EL (cell line): ENCODE data around the gene RGS13.

Experiments
- DNase-seq: peaks from one replicate; pipeline ENCODE4 v3.0.0-alpha.2; 2016

Gene RGS13, protein sequence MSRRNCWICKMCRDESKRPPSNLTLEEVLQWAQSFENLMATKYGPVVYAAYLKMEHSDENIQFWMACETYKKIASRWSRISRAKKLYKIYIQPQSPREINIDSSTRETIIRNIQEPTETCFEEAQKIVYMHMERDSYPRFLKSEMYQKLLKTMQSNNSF

DNA sequence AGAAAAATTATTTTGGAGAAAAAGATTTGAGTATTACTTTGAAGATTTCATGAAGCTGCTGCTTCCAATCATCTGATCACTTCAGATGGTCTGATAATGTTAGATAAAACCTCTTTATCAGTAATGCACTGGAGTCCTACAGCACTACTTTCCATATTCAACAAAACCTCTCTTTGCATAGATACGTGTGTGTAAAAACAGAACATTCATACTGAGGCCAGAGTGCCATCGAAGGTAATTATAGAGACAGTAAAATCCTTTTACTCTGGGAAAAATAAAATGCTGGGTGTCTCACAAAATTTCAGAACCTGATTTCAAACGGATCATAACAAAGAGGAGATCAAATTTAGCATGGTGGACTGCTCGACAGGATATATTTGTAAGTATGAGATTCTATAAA lies at the start of gene RGS13:
RGS13 (plus strand) TSS at position 209 of the 400 bp plus-strand sequence. CDS start 8,188 bp downstream, outside the sequence.
- no peak for DNase-seq

DNA sequence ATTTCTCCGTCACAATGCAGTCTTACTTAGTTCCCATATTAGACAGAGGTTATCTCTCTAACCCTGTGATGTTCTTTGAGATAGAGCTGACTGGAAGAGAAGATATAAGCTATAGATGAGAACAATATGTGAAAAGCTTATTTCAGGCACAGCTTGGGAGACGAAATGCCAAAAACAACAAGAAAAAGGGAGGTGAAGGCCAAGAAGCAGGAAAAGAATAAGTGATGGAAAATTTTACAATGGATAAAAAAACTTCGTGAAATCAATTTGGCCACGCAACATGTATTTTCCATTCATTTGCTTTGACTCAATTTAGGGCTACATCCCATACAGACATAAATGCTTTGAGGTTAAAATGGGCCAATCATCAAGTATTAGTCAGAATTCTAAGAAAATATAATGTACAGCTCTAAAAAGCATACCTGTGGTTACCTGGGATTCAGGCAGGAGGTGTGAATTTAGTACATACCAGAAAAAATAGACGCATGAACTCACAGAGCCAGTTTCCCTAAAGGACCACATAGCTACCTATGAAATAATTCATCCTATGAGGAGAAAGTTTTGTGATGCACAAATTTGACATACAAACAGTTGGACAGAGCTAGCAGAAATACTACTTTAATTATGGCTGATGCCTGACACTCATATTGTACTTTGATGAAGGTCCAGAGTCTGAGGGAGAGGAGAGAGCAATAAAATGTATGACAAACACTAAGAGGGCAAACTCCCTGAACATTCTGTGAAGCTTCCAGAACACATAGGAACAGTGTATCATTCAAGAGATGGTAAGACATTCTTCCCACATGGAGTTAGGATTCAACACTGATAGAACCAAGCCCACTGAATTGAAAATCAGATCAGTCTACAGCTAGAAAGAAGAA lies 48.3 kb upstream of the RGS13 start:
- no peak for DNase-seq

DNA sequence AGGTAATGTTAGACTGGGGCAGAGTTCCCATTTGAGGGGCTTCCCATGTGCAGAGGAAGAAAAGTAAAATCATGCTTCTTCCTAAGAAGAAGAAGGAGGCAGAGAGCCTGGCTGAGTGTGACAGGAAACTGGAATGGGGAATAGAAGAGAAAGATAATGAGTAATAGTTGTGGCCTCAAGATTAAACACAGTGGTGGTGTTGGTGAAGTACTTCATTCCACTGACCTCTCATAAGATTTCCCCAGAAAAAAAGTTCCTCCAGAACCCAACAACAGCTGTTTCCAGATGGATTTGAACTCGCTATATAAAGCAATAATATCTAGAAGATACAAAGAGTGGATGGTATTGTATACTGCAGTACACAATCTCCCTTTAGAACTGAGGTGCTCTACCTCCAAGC lies 47.4 kb upstream of the RGS13 start:
- DNase-seq: peak; percentile 30

DNA sequence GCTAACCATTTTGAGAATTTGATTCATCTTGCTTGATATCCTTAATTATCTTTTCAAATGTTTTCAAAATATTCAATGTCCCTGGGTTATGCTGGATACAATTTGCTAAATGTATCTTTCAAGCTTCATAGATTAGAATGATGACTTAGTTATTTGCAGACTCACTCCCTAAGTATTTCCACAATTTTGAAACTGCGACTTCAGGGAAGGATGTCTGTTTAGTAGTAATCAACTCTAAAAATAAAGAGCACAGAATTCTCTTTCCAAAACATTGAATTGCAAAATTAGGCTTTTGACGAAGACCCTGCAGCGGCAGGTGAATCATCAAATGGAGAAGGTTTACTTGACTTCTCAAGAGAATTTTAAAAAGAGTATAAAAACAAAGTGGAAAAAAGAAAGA lies 46.1 kb upstream of the RGS13 start:
- DNase-seq: peak; percentile 28

DNA sequence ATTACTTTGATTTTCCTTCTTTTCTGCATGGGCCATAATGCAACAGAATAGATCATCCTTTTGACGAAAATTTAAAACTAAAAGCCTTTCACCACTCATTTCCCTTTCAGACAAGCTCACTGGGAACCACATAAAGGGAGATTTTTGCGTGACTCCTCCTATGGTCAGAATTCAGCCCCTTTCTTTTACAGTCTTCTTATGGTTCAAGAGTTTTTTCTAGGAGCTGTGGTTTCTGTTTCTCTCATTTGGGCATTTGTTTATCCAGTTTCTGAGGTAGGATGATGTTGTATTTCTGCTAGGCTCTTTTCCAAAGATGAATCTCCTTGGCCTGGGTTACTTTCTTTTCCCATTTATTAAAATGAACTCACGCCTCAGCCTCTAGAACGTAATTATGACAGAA lies 43.4 kb upstream of the RGS13 start:
- no peak for DNase-seq

DNA sequence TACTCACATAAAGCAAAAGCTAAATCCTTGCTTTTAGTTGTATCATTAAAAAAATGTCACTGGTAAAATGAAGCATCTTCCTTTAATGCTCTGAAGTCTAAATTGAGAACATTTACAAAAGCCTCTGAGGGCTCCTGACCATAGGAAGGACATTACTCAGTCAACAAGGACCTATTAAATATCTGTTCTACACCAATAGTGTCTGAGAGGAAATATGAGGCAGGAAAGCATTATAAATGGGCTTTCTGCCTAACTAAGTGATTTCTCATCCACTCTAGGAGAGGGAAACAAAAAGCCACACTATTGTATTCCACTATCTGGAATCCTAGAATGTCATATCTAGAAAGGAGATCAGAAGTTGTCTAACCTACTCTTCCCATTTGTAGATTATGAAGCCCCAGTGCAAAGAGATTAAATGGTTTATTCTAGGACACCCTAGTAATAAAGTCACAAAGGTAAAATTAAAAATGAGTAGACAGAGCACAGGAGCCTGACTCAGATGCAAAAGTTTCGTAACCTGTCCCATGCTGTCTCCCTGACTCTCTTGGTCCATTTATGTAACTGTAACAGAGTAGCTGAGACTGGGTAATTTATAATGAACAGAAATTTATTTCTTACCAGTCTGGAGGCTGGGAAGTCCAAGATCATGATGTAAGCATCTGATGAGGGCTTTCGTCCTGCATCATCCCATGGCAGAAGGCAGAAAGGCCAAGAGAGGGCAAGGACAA lies 42.8 kb upstream of the RGS13 start:
- no peak for DNase-seq

DNA sequence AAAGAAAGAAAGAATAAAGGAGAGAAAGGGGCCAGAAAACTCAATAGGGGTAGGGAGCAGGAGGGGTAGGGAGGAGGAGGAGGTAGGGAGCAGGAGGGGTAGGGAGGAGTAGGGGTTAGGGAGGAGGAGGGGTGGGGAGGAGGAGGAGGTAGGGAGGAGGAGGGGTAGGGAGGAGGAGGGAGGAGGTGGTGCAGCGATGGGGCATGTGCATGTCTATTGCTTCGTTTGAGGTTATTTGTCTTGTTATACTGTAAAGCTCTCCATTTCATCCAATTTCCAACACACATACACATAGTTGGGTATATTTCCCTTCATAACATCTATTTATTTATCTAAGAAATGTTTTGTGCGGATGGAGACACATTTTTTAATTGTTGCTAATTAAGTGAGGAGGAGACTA lies 40.6 kb upstream of the RGS13 start:
- DNase-seq: no peak

DNA sequence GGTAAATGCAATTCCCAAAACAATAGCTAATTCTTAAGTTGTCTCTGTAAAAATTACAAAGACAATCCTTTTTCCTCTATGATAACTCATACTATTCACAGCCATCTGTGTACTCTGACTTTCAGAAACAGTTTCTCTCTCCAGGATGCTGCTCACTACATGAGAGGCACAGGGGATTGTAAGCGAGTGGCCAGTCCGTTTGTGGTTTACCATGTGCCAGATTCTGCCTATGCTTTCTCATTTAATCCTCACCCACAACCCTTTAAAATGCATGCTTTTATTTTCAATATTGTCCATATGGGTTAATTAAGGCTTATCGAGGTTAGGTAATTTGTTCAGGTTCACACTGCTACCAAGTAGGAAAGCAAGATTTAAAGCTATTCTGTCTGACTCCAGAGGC lies 37.4 kb upstream of the RGS13 start:
- DNase-seq: no peak

DNA sequence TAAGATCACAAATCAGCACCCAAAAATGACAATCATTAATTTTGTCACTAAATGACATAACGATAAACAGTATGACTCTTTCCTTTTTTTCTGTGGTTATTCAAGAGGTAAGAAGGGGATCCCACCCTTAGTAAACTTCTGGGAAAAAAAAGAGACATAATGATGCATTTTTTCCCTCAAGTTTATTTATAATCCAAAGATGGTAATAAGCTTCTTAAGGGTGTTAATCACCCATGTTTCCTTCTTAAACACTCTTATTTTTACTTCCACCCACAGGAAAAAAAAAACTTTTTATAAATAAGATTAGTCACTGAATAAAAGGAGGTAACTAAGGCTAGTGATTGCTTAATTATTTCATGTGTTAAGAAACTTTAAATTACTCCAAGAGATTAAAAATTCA lies 35.7 kb upstream of the RGS13 start:
- DNase-seq: no peak

DNA sequence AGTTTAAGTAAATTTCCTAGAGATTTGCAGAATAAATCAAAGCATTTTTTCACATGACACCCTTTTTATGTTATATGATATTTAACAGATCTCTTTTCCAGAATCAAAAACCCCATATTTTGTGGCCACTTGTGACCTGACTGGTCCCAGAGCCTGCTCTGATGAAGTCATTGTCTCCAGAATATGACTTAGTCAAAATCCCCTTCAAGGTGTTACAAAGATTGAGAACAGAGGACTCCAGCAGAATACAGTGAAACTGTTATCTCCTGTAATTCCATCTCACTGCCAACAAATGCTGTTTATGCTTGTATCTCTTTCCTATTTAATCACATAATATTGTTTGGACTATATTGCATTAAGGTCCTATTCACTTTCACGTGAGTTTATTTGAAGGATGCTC lies 34.8 kb upstream of the RGS13 start:
- DNase-seq: no peak

DNA sequence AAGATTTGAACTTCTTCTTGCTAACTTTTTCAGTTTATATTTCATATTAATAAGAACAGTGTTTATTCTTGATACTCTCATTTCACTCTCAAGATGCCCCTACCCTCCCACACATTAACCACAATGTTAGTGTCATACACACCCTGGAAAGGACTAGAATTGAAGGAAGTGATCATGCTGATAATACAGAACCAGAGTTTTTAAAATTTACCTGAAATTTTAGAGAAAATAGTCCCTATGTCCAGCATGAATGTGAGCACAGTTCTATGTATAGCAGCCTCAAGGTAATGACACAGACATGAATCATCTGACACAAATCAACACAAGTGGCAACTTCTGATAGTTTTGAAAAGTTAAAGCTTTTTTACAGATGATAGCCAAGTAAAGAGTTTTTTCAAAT lies 34.4 kb upstream of the RGS13 start:
- peak; percentile 7 for DNase-seq

DNA sequence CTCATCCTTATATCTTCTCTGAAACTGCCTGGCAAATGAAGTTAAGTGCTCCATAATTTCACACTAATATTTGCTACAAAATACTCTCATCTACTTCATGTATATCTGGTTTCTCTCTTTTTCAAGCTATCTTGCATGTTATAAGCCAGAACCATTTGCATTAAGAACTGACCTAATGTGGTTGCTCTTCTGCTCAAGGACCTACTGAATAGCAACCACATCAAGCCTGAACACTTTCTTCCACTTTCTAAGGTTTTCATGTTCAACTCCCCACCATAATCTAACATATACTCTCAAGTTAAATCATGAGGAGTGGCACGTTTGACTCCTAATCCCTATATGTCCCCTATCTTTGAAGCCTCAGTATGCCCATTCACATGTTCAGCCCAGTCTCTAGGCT lies 33.2 kb upstream of the RGS13 start:
- no peak for DNase-seq

DNA sequence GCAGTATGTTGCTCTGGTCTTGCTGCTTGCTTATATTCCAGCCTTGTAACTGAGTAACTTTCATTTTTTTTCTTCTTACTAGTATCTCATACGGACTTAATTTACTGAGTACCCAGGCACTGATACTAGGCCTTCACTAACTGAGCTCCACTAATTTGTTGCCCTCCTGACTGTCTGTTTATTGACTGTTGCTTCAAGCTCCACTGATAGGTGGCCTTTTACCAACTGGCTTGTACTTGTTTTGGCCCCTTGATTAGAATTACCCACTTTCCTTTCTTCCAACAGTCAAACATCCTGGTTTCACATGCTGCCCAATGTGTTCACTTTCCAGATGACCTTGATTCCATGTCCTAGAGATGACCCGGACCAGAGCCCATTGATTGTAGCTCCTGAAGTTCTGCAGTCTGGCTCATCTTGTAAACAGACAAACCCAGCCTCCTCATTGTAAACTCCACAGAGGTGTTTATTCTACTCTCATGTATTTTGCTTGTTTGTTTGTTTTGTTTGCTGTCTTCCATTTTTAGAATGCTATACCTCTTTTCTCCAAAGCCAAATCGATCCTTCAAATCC lies 32.6 kb upstream of the RGS13 start:
- no peak for DNase-seq

DNA sequence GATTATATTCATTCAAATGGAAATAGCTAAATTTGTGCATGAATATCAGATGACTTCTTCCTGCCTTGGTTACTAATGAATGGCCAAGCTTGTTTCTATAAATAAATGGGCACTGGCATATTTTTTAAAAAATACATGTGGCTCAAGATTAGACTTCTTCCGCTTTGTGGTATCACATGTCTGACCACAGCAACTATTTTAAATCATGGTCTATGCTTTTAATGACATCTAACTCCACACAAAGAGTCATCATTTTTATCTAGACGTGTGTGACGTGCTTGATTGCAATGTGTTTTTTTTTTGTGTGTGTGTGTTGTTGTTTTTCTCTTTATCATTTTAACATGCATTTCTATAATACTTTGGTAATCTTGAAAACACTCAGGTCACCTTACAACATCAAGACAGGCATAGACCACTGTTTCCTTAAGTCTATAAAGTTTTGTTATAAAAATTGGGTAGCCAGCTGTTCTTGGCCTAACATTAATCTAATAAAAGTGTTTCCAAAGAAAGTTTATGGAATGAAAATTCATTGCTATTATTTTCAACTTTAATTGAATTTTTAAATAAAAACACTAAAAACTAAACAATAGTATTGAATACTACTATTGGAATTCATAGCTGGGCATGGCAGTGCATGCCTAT lies 30.8 kb upstream of the RGS13 start:
- no peak for DNase-seq

DNA sequence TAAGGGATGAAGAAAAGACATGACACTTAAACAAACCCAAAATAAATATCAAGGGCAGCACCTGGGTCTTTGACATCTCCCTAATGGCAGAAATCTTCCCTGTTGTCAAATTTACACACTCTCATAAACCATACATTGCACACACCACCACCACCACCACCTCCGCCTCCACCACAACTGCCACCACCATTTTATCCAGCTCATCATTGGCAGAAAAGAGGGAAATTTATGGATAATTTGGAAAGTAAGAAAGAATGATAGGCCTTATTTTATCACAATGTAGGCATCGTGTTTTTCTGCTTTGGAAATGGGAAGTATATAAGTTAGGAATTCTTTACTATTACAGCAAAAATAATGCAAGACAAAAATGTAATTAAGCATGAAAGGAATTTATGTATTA lies 27.3 kb upstream of the RGS13 start:
- DNase-seq: no peak

DNA sequence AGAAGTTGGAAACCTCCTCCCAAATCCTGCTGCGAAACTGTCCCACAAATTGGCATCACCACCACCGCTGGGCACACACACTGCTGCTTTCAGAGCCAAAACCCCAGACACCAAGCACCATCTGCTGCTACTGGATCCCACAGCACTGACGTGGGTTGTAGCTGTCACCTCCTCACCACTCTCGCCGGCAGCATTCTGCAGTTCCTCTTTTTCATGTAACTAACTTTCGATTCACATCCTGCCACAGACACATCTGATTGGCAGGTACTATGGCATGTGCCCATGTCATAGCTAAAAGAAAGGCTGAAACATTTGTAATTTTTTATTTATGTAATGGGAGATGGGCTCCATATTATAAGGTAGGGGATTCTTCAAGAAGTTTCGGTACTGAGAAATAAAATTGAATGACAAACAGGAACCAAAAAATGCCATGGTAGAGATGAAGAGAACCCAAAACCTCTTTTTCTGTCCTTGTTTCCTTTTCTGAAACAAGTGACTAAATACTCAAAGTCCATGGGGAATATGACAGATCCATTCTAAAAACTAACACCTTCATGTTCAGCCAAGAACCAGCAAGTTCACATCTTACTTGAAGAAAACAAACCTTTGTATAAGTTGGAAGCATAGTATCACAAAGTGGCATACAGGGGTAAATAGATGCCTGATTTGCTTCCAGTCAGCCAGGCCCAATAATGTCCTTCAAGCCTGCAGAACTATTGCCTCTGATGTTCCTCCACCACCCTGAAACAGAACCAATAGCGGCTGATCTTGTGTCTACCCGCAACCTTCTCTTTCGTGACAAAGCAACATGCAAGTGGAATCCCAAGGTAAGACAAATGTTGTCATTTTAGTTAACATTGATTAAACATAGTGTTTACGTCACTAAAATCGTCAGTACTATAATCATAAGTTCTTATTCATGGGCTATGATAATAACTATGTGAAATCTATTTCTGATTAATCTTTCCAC lies 26.6 kb upstream of the RGS13 start:
- DNase-seq: no peak

DNA sequence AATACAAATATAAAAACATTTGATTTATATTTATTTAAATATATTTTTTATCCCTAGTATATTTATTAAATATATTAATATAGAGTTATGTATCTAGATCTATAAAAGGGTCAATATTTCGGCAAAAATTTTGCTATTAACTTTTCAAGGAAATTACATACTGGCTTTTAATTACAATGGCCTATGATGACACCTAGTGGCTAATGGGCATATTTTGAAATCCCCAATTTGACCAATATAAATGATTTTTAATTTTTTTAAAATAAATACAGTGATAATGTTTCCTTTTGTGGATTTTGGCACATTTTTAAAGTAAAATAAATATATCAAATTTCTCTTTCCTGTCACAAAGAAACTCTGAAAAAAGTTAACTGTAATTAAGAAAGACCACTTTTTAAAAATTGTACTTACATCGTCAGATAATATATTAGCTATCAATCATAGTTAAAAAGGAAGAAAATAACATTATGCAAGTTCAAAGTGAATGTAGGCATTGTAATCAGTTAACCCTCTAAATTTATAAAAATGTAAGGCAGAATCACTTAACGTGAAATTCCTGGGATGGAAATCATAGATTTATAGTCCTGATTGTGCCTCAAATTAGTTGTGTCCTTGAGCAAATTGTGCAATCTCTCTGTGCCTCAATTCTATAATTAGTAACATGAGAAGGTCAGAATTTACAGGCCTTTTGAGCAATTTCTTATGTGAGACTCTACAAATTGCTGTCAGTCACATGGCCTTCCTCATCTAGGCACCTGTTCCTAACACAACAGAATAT lies 25.6 kb upstream of the RGS13 start:
- peak; percentile 23 for DNase-seq

DNA sequence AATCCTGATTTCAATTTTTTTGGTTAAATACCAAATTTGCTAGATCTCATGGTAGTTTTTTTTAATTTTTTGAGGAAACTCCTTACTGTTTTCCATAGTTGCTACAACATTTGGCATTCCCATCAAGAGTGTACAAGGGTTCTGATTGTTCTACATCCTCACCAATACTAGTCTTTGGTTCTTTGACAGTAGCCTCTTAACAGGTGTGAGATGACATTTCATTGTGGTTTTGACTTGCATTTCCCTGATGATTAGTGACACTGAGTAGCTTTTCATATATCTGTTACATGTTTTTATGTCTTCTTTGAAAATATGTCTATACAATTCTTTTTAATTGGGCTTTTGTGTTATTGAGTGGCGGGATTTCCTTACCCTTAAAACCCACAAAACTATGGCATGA lies 20.9 kb upstream of the RGS13 start:
- no peak for DNase-seq

DNA sequence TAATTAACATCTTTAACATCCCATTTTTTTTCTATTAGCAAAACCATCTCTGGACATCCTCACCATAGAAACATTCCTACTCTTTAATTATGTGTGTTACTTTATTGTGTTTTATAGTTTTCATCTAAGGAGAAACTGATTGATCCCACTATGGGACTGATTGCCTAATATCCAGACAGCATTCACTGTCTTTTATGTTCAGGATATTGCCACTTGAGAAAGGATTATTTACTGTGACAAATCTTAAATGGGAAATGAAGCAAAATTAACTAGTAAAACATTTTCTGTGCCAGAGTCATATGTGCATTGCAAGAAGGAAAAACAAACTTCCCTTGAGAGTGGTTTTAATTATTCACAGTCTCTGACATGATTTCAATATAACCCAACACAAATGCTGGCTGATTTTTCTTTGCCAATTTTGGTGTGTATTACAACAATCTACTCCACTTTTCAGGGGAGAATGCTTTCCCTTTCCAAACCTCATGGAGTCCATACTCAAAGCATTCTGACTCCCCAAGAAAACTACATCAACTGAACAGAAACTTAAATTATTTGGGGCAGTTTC lies 15.8 kb upstream of the RGS13 start:
- DNase-seq: no peak

DNA sequence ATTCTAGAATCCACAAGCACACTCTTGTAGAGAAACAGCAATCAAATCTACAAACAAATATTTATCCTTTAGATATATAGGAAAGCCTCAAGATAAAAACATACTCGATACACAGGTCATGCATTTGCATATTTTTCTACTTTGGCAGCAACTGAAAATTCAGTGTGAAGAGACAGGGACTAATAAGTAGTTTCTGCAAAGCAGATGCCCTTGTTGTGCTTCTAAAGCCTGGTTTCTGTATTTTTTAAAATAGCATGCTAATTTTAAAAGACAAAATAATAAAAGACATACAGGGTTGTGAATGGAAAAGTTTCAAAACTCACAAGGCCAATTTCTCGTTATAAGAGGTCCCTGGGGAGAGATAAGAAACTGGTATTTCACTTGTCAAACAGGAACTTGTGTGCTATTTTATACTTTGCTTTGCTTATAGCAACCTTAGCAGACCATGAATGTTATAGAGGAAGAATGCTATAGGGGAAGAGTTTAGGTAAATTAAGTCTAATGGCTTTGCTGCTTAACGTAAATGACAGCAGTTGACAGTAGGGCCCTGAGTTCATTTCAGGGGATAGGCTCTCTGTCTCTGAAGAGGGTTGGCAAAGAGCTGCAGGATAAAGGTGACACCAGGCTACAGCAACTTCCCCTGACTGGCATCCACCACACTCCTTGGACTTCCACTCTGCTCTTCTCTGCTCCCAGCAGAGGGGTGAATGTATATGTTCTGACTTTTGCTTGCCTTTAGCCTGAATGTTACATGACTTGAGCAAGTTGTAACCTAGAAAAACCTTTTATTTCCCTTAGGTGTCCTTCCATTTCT lies 9.4 kb upstream of the RGS13 start:
- DNase-seq: no peak
